HG03558 (cell line): ENCODE measurements around the gene RBM39.
"Not testable (repeated sequence)": the region's sequence is repeated elsewhere in the genome, so short reads cannot be mapped to it uniquely, and the experiment has no call there.

Source experiments
- ATAC-seq: cut with Tn5 transposase; IDR thresholded peaks from one replicate; pipeline ENCODE4 v1.9.1; 2021; ENCODE audit warnings: moderate number of reproducible peaks; ENCODE audit not compliant: unreplicated experiment; ENCODE audit errors: extremely low read depth

Gene RBM39

GRCh38 chr20:35710884-35711587, 31.0 kb downstream of the RBM39 start:
- ATAC-seq = no peak

- no peak for ATAC-seq
These were observed 32.0 kb downstream of the RBM39 start for GRCh38 chr20:35710039-35710438.

- no peak for ATAC-seq
These were observed 32.8 kb downstream of the RBM39 start for GRCh38 chr20:35709259-35709658.

- no peak for ATAC-seq
These were observed 33.6 kb downstream of the RBM39 start for GRCh38 chr20:35708502-35708901.

- not testable (repeated sequence) for ATAC-seq
These were observed 35.2 kb downstream of the RBM39 start for GRCh38 chr20:35706591-35707529.

- not testable (repeated sequence) for ATAC-seq
These were observed 36.2 kb downstream of the RBM39 start for GRCh38 chr20:35705894-35706293.

GRCh38 chr20:35704514-35705261, 37.4 kb downstream of the RBM39 start:
- no peak for ATAC-seq

- ATAC-seq = no peak
These were observed 39.0 kb downstream of the RBM39 start for GRCh38 chr20:35702824-35703695.

- ATAC-seq = no peak
These were observed 39.8 kb downstream of the RBM39 start for GRCh38 chr20:35702051-35702823.

GRCh38 chr20:35700625-35701148, 41.4 kb downstream of the RBM39 start:
- no peak for ATAC-seq

GRCh38 chr20:35699957-35700624, 42.0 kb downstream of the RBM39 start:
- ATAC-seq = no peak

- peak; percentile 56 for ATAC-seq
These were observed 42.7 kb downstream of the RBM39 start, which contains the start of the genes NFS1 and ROMO1 for GRCh38 chr20:35699127-35699956. NFS1 (minus strand) TSS chr20:35699352; CDS start chr20:35699288, 64 bp downstream. ROMO1 (plus strand) TSS chr20:35699405; CDS start chr20:35699633, 228 bp downstream.

- ATAC-seq = no peak
These were observed 43.5 kb downstream of the RBM39 start for GRCh38 chr20:35698298-35699126.

GRCh38 chr20:35697696-35698297, 44.3 kb downstream of the RBM39 start:
- no peak for ATAC-seq

- ATAC-seq = no peak
These were observed 46.1 kb downstream of the RBM39 start for GRCh38 chr20:35695978-35696377.

- ATAC-seq = no peak
These were observed 46.8 kb downstream of the RBM39 start for GRCh38 chr20:35695245-35695749.
